ENCODE results near the gene ZBTB20. TPM values are rescaled to one million over a fixed set of nuclear protein-coding genes. Genes with fewer than 3 reads are reported as not detected.
"Not testable (repeated sequence)": the region's sequence is repeated elsewhere in the genome, so short reads cannot be mapped to it uniquely, and the experiment has no call there.

ZBTB20 gene
- total RNA-seq (2014; rRNA removed; shearing (Covaris generic)): 0.10 and 0.74 TPM in 2 replicates

GRCh38 chr3:115146418-115147328 is at the start of gene ZBTB20:
TSS of gene ZBTB20 (minus strand) at chr3:115147288.
- peak; percentile 45 for DNase-seq (ENCODE audit: low spot score)
- in situ Hi-C loops (cut with HindIII; ENCODE audit: low sequenced_read_pairs): no loop called here

DNA sequence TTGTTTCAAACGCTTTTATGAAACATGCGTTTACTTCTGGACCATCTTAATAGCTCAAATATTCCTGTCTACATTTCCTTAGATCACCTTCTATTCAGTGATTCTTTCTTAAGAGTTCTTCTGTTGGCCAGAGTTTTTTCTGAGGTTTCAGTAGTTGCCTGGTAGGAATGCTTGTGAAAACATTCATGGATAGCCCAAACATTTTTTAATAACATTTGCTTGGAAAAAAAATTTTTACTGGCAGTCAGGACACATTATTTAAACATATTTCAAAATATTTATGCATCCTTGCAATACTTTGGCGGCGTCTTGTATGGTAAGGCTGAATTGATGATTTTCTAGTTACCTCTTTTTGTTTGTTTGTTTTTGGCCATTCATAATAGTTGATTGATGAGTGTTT is 47.4 kb upstream of the ZBTB20 start:
- no peak for DNase-seq (ENCODE audit: low spot score)
- in situ Hi-C loops (cut with HindIII; ENCODE audit: low sequenced_read_pairs): no loop called here

GRCh38 chr3:115190747-115191146 is 43.7 kb upstream of the ZBTB20 start:
- in situ Hi-C loops (cut with HindIII; ENCODE audit: low sequenced_read_pairs): no loop called here

DNA sequence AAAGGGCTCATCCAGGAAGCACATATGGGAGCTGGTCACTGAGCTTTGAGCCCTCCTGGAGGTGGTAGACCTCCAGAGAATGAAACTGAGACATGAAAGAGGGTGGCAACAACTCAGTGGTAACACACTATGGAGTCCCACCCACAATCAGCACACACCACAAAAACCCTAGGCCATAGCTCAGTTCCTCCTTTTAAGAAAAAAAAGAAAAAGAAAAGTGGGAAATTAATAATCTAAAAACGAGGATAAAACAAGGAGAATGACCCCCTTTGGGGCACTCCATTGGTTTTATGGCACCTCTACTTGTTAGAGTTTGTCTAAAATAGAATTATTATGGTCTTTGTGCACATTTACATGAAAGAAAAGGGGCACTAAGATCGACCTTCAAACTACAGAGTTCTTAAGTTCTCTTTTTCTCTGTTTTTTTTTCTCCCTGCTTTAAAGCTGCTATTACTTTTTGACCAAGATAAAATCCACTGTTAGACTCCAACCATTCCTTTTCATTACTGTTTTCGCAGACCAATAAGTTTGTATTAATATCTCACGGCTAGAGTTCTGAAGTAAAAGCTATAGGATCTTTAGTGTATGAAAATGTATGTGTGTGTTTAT is 40.2 kb upstream of the ZBTB20 start:
- no peak for DNase-seq (ENCODE audit: low spot score)
- in situ Hi-C loops (cut with HindIII; ENCODE audit: low sequenced_read_pairs): no loop called here

More at GRCh38 chr3:115190747-115191146, 43.7 kb upstream of the ZBTB20 start:
- no peak for DNase-seq (ENCODE audit: low spot score)

GRCh38 chr3:115186351-115187148 is 39.5 kb upstream of the ZBTB20 start:
- in situ Hi-C loops (cut with HindIII; ENCODE audit: low sequenced_read_pairs): no loop called here
- DNase-seq (ENCODE audit: low spot score): no peak

GRCh38 chr3:115184859-115185572 is 37.9 kb upstream of the ZBTB20 start:
- DNase-seq (ENCODE audit: low spot score); in situ Hi-C loops (cut with HindIII; ENCODE audit: low sequenced_read_pairs): not testable (repeated sequence)

- DNase-seq (ENCODE audit: low spot score); in situ Hi-C loops (cut with HindIII; ENCODE audit: low sequenced_read_pairs): not testable (repeated sequence)
Observed at GRCh38 chr3:115178930-115179329, 31.8 kb upstream of the ZBTB20 start.

DNA sequence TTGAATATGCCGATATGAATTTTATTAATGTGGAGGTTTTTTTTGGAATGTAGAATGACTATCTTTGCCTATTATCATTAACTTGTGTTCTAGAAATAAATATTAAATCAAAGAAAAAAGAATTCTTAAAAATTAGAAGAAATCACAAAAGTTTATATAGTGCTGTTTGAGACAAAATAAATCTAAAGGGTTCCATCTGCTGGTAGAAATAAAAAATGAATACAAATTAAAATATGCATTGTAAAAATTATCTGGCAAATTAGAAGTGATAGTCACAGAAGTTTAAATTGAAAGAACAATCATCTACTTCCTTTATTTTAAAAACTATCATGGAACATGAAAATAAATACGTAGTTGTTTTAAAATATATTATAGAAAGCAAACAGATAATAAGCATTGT is 22.7 kb upstream of the ZBTB20 start:
- in situ Hi-C loops (cut with HindIII; ENCODE audit: low sequenced_read_pairs): no loop called here
- DNase-seq (ENCODE audit: low spot score): peak; percentile 6

DNA sequence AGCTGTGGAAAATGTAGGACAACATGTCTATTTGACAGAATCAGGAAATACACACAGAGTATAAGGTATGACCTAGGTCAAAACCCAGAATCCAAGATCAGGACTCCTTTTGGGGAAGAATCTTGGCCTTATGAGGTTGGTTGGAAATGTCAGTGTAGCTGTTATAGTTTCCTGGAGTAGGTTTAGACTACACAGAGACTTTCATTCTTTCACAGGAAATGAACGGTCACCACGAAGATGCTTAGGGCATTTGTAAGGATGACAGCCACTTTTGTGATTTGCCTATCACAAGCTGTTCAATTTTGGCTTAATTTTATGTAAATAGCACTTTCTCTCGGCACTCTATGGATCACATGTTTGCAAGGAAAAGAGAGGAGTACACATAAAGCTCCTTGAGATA is 18.6 kb upstream of the ZBTB20 start:
- in situ Hi-C loops (cut with HindIII; ENCODE audit: low sequenced_read_pairs): no loop called here
- DNase-seq (ENCODE audit: low spot score): no peak

DNA sequence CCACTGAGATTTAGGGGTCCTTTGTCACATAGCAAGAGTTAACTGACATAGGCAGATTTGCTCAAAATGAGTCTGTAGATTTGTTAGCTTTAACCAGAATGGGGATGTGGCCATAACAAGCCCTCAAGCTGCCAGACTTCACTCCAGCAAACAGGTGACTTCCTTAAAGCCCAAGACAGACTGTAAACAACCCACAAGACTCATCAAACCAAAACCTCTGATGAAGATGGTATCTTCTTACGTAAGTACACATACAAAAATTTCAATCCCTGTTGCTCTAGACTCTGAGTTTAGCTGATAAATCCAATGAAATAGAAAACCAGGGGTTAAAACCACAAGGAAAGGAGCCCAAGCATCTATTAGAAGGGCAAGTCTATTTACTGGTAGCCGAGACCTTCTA is 18.2 kb upstream of the ZBTB20 start:
- in situ Hi-C loops (cut with HindIII; ENCODE audit: low sequenced_read_pairs): no loop called here
- DNase-seq (ENCODE audit: low spot score): no peak

GRCh38 chr3:115164374-115165221 is 17.5 kb upstream of the ZBTB20 start:
- in situ Hi-C loops (cut with HindIII; ENCODE audit: low sequenced_read_pairs): no loop called here
- no peak for DNase-seq (ENCODE audit: low spot score)

DNA sequence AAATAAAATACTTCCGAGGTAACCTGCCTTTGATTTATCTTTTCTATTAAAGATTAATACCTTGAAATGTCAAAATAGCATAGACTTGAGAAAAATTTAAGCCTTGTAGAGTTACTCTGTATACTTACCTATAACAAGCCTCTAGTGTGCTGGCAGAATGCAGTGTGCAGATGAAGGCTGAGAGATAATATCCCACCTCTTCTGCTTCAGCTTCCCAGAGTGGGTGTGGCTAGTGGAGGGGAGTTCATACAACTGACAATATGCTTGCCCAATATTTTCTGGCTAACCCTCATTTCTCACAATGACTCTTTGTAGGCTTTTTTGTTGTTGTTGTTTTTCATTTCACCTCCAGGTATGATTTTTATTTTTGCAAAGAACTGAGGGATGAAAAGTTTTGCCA is 15.7 kb upstream of the ZBTB20 start:
- no peak for DNase-seq (ENCODE audit: low spot score)
- in situ Hi-C loops (cut with HindIII; ENCODE audit: low sequenced_read_pairs): no loop called here

- no peak for DNase-seq (ENCODE audit: low spot score)
- in situ Hi-C loops (cut with HindIII; ENCODE audit: low sequenced_read_pairs): no loop called here
Observed at GRCh38 chr3:115161866-115162265, 14.8 kb upstream of the ZBTB20 start.

DNA sequence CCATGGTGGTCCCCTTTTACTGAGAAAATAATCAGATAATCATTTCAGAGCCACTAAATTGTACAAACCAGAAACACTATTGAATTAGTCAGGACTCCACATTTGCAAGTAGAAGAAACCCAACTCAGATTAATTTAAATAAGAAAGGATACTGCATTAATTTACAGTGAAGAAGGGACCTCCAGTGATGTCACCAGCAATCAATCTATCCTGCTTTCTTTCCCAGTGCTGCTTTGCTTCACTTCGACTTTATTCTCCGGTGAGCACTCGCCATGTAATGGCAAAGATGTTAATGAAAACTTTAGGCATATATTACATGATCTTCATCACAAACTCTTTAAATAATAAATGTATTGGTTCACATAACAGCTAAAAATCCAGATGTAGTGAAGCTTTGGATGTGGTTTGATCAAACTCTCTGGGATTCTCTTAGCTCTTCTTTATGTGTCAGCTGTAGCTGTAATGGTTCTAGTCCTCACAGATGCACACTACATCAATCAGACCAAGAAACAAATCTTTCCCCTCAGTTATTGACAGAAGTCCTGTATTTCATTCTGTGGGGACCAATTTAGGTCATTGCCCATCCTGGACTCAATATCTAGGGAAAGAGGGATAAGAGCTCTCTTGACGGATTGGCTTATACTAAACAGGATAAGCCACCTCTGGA is 14.2 kb upstream of the ZBTB20 start:
- DNase-seq (ENCODE audit: low spot score): no peak
- in situ Hi-C loops (cut with HindIII; ENCODE audit: low sequenced_read_pairs): no loop called here

DNA sequence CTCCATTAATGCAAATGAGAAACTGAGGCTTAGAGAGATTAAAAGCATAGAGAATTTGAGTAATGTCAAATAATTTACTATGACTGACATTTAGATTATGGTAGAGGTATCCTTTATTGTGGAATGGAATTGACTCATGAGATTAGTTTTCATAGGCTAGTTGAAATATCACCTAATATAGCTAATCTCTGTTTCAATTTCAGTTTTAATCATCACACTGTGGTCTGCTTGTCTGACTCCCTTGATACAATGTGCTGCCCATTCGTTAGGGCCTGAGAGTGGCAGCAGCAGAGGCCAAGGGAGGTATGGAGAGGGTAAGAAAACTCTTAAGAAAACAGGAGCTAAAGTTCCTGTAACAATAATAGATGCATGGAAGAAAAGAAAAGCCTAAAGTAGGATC is 13.2 kb upstream of the ZBTB20 start:
- in situ Hi-C loops (cut with HindIII; ENCODE audit: low sequenced_read_pairs): no loop called here
- no peak for DNase-seq (ENCODE audit: low spot score)

DNA sequence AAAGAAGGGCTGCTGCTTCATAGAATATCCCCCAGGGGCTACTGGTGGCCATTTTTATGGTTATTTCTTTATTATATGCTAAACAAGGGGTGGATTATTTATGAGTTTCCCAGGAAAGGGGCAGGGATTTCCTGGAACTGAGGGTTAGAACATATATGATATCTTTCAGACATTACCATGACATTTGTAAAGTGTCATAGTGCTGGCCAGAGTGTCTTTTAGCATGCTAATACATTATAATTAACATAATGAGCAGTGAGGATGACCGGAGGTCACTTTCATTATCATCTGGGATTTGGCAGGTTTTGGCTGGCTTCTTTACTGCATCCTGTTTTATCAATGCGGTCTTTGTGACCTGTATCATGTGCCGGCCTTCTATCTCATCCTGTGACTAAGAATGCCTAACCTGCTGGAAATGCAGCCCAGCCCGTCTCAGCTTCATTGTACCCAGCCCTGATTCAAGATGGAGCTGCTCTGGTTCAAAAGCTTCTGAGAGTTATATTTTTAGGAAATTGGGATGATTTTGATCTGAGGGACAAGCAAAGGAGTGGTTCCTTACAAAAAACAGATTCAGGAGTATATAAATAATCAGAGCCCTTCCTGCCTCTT is 9.1 kb upstream of the ZBTB20 start:
- in situ Hi-C loops (cut with HindIII; ENCODE audit: low sequenced_read_pairs): no loop called here
- DNase-seq (ENCODE audit: low spot score): no peak

DNA sequence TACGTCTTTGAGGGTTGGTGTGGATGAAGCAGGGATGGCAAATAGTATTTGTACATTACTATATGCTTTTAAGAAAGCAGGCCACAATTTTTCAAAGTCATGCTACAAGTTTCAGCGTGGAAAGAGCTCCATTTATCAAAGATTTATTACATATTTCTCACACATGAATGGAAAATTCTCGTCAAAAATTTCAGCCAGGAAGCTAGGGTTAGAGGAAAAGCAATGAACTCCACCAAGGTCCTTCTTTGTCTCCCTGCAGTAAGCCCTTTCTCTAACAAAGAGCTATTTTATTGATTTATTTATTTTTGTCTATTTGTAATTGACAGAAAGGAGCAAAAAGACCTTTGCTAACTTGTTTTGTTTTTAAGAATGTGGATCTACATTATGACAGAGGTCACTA is 7.5 kb upstream of the ZBTB20 start:
- DNase-seq (ENCODE audit: low spot score): no peak
- in situ Hi-C loops (cut with HindIII; ENCODE audit: low sequenced_read_pairs): no loop called here

All from G401 (cell line).